GM18519 (cell line): ENCODE measurements around the gene MAGI1.

ENCODE experiments used
- ATAC-seq: cut with Tn5 transposase; IDR thresholded peaks from one replicate; pipeline ENCODE4 v1.9.1; 2021; ENCODE audit warnings: mild to moderate bottlenecking, moderate library complexity; ENCODE audit not compliant: unreplicated experiment, low FRiP score

The MAGI1 gene

GRCh38 chr3:65950340-65951326, 88.1 kb downstream of the MAGI1 start:
- ATAC-seq: no peak

DNA sequence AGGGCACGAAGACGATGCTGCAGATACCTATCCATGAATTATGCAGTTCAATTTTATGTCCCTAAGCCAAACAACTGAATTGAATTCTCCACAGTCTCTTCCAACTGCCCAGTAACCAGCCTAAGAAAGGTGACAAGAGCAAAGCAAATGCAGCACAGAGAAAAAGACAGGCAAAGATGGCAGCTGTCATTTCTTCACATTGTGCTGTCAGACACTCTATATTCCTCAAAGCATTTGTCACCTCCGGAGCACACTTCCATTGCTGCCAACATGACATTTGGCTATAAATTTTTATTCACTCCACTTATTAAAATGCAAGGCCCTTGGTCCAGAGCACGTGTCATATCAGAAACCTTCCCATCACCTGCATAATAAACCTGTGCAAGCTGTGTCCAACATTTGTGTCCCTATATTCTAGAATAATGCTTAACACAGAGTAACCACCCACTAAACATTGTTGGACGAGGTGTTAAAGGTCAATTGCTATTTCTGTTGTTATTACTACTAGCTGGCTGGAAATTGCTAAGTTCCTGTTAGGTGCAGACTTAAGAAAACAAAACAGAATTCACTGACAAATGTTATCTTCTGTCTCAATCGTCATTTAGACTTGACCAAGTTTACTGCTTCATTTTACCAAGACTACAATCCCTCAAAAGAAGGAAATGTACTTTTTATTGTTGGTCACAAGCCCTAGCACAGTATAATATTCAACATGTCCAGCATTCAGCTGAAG, 89.7 kb downstream of the MAGI1 start:
- no peak for ATAC-seq

DNA sequence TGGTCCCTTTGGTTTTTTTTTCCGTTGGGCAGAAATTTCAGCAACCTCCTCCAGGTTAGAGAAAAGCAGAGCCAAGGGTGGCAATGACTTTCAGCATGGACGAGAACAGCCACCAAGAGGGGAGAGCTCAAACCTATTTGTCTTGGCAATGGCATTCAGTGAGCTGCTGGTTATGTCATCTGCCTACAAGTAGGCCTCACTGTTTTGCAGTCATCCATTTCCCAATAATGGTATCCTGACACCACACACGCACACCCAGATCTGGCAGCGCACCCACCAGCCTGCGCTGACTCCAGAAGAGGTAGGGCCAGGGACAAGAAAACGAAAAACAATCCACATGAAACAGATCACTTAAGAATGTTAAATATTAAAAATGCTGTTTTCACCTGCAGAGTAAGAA, 92.3 kb downstream of the MAGI1 start:
- no peak for ATAC-seq

DNA sequence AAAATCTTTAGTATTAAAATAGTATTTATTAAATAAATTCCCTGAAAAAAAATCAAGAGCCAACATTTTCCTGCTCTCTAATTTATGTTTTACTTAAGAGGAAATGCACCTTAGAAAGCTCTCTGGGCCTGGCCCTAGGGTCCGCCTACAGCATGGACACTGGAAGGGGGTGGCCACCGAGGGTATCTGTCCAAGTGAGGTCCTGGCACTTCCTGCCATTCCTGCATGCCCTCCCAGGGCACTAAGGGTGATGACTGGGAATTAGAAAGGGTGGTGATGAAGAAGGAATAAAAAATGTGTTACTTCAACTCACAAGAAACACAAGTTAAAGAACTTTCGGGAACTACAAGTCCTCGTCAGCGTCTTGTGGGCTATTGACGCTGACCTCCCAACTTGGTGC, 92.8 kb downstream of the MAGI1 start:
- ATAC-seq: no peak

- ATAC-seq: no peak
These were observed 93.2 kb downstream of the MAGI1 start for GRCh38 chr3:65945480-65945879.

DNA sequence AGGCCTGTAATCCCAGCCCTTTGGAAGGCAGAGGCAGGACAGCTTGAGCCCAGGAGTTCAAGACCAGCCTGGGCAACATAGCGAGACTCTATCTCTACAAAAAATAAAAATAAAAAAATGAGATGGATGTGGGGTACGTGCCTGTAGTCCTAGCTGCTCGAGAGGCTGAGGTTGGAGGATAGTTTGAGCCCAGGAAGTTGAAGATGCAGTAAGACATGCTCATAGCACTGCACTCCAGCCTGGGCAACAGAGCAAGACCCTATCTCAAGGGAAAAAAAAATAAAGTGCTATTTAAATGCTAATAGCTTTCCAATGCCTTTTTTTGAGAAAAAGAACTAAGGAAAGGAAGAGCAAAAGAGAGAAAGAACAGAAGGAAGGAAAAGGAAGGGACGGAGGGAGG, 94.5 kb downstream of the MAGI1 start:
- ATAC-seq: no peak

- ATAC-seq: no peak
These were observed 98.9 kb downstream of the MAGI1 start for GRCh38 chr3:65939801-65940246.

- no peak for ATAC-seq
These were observed 99.5 kb downstream of the MAGI1 start for GRCh38 chr3:65939184-65939583.

- ATAC-seq: no peak
These were observed 100.0 kb downstream of the MAGI1 start for GRCh38 chr3:65938676-65939075.

DNA sequence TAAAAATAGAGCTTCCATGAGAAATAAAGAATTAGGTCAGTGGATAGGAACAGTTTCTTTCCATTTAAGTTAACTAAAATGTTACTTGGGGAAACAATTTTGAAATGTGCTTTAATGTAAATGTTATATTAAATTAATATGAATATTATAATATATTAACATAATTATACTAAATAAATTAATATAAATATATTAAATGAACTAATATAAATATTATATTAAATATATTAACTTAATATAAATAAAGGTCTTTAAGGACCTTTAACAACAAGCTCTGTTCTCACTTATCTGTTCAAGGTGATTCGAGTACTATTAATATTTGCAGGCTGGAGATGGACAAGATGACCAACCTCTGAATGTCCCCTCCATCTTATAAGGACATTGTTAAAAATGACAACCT, 100.6 kb downstream of the MAGI1 start:
- no peak for ATAC-seq

- ATAC-seq: no peak
These were observed 101.6 kb downstream of the MAGI1 start for GRCh38 chr3:65936908-65937638.

DNA sequence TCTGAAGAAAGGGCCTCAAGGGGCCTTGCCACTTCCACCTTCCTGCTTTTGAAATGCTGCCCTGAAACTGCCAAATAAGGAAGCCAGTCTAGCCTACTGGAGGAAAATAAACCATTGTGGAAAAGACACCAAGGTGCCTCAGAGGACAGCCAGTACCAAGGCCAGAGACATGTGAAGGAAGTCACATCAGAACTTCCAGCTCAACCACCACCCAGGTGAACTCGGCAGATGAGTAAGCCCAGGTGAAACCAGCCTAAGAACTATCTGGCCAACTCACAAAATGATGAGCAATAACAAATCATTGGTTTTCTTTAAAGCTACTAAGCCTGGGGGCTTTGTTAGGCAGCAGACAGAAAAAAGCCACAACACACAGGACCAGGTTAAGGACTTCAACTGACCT, 103.0 kb downstream of the MAGI1 start:
- ATAC-seq: no peak

DNA sequence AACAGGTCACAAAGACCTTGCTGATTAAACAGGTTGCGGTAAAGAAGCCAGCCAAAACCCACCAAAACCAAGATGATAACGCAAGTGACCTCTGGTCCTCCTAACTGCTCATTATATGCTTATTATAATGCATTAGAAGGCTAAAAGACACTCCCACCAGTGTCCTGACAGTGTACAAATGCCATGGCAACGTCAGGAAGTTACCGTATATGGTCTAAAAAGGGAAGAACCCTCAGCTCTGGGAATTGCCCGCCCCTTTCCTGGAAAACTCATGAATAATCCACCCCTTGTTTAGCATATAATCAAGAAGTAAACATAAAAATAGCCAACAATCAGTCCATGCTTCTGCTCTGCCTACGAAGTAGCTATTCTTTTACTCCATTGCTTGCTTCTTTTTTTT, 108.1 kb downstream of the MAGI1 start:
- ATAC-seq: no peak

DNA sequence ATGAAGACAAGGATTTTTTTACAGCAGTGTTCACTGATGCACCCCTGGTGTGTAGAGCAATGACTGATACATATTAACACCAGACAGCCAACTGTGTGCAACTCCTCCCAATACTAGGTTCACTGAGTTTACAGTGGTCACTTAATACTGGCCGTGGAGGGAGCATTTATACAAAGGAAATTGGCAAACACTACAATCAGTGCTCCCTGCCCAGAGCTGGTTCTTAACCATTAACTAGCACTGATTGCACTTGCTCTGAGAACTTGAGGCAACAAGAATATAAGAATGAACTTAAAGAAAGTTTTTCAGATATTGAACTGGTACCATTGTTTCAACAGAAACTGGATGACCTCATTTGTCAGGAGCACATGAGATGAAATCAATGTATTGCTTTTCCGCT, 110.6 kb downstream of the MAGI1 start:
- no peak for ATAC-seq

DNA sequence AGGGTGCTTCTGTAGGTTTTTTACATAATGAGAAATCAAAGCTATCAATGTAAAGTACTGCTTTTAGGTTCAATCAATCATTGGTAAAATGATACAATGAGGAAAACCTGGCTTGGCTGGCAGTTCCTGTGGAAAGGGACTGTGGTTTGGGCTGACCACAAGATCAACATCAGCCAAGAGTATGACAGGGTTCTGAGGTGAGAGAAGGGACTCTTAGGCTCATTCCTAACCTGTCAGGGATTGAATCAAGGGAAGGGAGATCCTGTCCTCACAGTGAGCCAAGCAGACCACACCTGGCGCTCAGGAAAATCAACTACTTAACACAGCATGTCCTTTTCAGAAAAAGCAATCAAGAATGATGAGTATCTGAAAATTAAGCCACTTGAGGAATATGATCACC, 111.1 kb downstream of the MAGI1 start:
- no peak for ATAC-seq

DNA sequence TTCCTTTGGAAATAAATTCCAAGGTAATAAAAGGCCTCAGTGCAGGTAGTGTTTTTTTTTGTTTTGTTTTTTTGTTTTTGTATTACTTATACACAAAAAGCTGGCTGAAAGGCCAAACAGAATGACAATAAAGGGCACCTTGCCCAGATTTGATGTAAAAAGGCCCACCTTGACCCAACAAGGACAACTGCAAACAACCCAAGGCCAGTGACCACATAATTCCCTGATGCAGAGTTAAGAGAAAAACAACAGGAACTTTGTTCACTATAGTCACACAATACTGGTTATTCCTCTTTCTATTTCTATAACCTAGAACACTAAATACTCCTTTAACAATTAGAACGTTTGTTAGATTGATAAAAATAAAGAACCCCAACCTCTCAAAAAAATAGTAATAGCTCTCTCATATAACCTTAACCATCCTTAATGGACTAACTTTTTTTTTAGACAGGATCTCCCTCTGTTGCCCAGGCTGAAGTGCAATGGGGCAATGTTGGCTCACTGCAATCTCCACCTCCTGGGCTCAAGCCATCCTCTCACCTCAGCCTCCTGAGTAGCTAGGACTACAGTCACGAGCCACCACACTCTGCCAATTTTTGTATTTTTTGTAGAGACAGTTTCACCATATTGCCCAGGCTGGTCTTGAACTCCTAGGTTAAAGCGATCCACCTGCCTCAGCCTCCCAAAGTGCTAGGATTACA, 113.3 kb downstream of the MAGI1 start:
- no peak for ATAC-seq

GRCh38 chr3:65924762-65925161, 114.0 kb downstream of the MAGI1 start:
- no peak for ATAC-seq

DNA sequence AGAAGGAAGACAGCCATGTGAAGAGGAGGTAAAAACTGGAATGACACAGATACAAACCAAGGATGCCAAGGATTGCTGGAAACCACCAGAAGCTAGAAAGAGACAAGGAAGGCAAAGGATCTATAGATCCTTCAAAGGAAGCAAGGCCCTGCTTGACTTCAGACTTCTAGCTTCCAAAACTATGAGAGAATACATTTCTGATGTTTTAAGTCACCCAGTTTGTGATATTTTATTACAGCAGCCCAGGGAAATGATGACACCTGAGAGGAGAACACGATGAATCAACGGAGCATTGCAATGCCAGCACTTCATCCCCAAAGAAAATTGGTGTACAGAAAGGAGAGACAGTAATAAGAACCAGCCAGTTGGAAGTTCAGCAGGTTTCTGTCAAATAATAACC, 116.3 kb downstream of the MAGI1 start:
- ATAC-seq: no peak

- ATAC-seq: no peak
These were observed 118.9 kb downstream of the MAGI1 start for GRCh38 chr3:65919826-65920225.

DNA sequence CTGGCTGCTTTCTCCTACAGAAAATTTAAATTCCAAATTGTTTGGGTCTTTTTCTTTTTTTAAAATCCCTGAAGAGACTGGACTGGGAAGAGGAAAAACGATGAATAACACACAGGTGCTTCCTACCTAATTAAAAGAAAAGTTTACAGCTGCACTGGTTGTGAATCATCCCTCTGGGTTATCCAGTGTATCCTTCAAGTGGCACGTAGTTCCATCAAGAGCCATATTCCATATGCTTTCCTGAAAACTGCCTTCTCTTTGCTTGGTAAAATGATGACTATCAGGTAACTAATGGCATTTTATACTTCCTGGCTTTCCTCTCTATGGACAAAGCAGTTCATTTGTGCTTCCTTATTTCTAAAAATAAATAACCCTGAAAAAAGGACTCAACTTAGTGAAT, 123.2 kb downstream of the MAGI1 start:
- no peak for ATAC-seq
